ENCODE results near the gene EVC2. TPM values are rescaled to one million over a fixed set of nuclear protein-coding genes. Genes with fewer than 3 reads are reported as not detected.

EVC2 gene
- total RNA-seq, 3 donors from 2014 or later (not counting 1 experiment from before 2014, with no cell fraction given), result 0.20 to 2.6 (median 1.5) TPM

- 82% methylated on average over 12 of the region's 12 CpGs for WGBS (ENCODE audit: insufficient coverage)
- DNase-seq, result no peak
These were observed 38.7 kb upstream of the EVC2 start for GRCh38 chr4:5746829-5747737.

DNA sequence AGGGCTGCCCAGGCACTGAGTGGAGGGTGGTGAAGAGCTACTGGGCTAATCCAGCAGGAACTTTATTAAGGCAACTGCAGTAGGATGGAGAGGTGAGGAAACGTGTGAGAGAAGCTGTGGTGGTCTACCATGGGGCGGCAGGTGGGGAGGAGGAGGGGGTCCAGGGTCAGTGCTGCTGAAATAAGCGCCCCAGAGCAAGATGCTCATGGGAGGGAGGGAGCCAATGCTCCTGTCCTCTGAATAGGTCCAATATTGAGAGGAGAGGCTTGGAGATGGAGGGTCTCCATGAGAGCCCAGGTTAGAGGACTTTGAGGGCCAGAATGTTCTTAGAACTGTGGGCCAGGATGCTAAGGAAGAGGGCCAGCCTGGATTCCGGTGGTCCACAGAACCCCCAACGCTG, 37.9 kb upstream of the EVC2 start:
- Histone ChIP-seq H3K36me3 (ENCODE audit: control insufficient read depth, insufficient read depth, low read length) (no peaks in the 10 kb centered on the region), H3K27ac (ENCODE audit: low read length) (no peak overlapping the region), H3K27me3 (ENCODE audit: control insufficient read depth, insufficient read depth, low read length) (no peaks in the 10 kb centered on the region), H3K4me3 (ENCODE audit: low read length) (no peak overlapping the region), H3K9me3 (ENCODE audit: control insufficient read depth, insufficient read depth, low read length) (no peaks in the 10 kb centered on the region), H3K4me1 (ENCODE audit: control insufficient read depth, insufficient read depth, low read length) (no peaks in the 10 kb centered on the region)
- 84% methylated on average over 5 of the region's 5 CpGs for WGBS (ENCODE audit: insufficient coverage)
- intact Hi-C loops (cut with micrococcal nuclease), result no loop called here
- Mint-ChIP-seq H3K36me3 (no peaks in the 10 kb centered on the region), H3K4me3 (no peak overlapping the region), H3K4me1 (no peaks in the 10 kb centered on the region), H3K27me3 (ENCODE audit: low read depth in 2 of 2) (peaks cover 0 to 2% of the 10 kb centered on the region in 2 donors), H3K27ac (no peak overlapping the region), H3K9me3 (no peaks in the 10 kb centered on the region)
- no peak for DNase-seq
- TF ChIP-seq, protein P1, sequence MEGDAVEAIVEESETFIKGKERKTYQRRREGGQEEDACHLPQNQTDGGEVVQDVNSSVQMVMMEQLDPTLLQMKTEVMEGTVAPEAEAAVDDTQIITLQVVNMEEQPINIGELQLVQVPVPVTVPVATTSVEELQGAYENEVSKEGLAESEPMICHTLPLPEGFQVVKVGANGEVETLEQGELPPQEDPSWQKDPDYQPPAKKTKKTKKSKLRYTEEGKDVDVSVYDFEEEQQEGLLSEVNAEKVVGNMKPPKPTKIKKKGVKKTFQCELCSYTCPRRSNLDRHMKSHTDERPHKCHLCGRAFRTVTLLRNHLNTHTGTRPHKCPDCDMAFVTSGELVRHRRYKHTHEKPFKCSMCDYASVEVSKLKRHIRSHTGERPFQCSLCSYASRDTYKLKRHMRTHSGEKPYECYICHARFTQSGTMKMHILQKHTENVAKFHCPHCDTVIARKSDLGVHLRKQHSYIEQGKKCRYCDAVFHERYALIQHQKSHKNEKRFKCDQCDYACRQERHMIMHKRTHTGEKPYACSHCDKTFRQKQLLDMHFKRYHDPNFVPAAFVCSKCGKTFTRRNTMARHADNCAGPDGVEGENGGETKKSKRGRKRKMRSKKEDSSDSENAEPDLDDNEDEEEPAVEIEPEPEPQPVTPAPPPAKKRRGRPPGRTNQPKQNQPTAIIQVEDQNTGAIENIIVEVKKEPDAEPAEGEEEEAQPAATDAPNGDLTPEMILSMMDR (IDR thresholded peaks at IDR 0.05), result no peak
- no peak for ATAC-seq

More at GRCh38 chr4:5746829-5747737, 38.7 kb upstream of the EVC2 start:
- no peak overlapping the region for H3K27ac ChIP-seq (ENCODE audit: low read length)
- no peak overlapping the region for H3K4me3 ChIP-seq (ENCODE audit: low read length)
- H3K27me3 Mint-ChIP-seq (ENCODE audit: low read depth in 2 of 2), result peaks cover 0 to 2% of the 10 kb centered on the region in 2 donors
- intact Hi-C loops (cut with micrococcal nuclease), result no loop called here
- no peaks in the 10 kb centered on the region for H3K4me1 ChIP-seq (ENCODE audit: control insufficient read depth, insufficient read depth, low read length)
- H3K9me3 Mint-ChIP-seq, result no peaks in the 10 kb centered on the region
- no peaks in the 10 kb centered on the region for H3K36me3 Mint-ChIP-seq
- ATAC-seq, result no peak
- no peaks in the 10 kb centered on the region for H3K27me3 ChIP-seq (ENCODE audit: control insufficient read depth, insufficient read depth, low read length)
- H3K36me3 ChIP-seq (ENCODE audit: control insufficient read depth, insufficient read depth, low read length), result no peaks in the 10 kb centered on the region
- H3K27ac Mint-ChIP-seq, result no peak overlapping the region
- no peaks in the 10 kb centered on the region for H3K4me1 Mint-ChIP-seq
- no peaks in the 10 kb centered on the region for H3K9me3 ChIP-seq (ENCODE audit: control insufficient read depth, insufficient read depth, low read length)
- H3K4me3 Mint-ChIP-seq, result no peak overlapping the region
- TF ChIP-seq, protein P1 (IDR thresholded peaks at IDR 0.05), result no peak

- Mint-ChIP-seq H3K27me3 (ENCODE audit: low read depth in 2 of 2) (peaks cover 0 to 2% of the 10 kb centered on the region in 2 donors), H3K9me3 (no peaks in the 10 kb centered on the region), H3K4me1 (no peaks in the 10 kb centered on the region), H3K27ac (no peak overlapping the region), H3K36me3 (no peaks in the 10 kb centered on the region), H3K4me3 (no peak overlapping the region)
- no peaks in the 10 kb centered on the region for H3K9me3 ChIP-seq (ENCODE audit: control insufficient read depth, insufficient read depth, low read length)
- intact Hi-C loops (cut with micrococcal nuclease), result no loop called here
- H3K36me3 ChIP-seq (ENCODE audit: control insufficient read depth, insufficient read depth, low read length), result no peaks in the 10 kb centered on the region
- 89% methylated on average over 2 of the region's 2 CpGs for WGBS (ENCODE audit: insufficient coverage)
- ATAC-seq (no peak), DNase-seq (no peak)
- no peak overlapping the region for H3K27ac ChIP-seq (ENCODE audit: low read length)
- H3K4me1 ChIP-seq (ENCODE audit: control insufficient read depth, insufficient read depth, low read length), result no peaks in the 10 kb centered on the region
- TF ChIP-seq, protein P1 (IDR thresholded peaks at IDR 0.05), result no peak
- H3K27me3 ChIP-seq (ENCODE audit: control insufficient read depth, insufficient read depth, low read length), result no peaks in the 10 kb centered on the region
- no peak overlapping the region for H3K4me3 ChIP-seq (ENCODE audit: low read length)
These were observed 34.6 kb upstream of the EVC2 start for GRCh38 chr4:5742968-5743367.
